ENCODE data around the gene CPS1.

- no peak for TF ChIP-seq POLR2A (IDR thresholded peaks at IDR 0.05; ENCODE audit: control extremely low read depth in 1 of 2, low read depth in 2 of 2, low read length in 2 of 2)
- TF ChIP-seq MAX (IDR thresholded peaks at IDR 0.05), result no peak
- TF ChIP-seq JUND (IDR thresholded peaks at IDR 0.05; ENCODE audit: low read length), result no peak
- no peak for TF ChIP-seq RFX5 (IDR thresholded peaks at IDR 0.05; ENCODE audit: borderline replicate concordance, low read depth, low read length)
These were observed 5.7 kb downstream of the CPS1 start for GRCh38 chr2:210562091-210562490.
